Measurements from ENCODE around the gene RCOR3. TPM values are rescaled to one million over a fixed set of nuclear protein-coding genes. Genes with fewer than 3 reads are reported as not detected.
A peak's percentile ranks its signal among the peaks of the same experiment; 100 is the strongest.

The RCOR3 gene
- total and polyA plus RNA-seq, 10 of the 15 experiments (the other 5 are each of a cell fraction or from before 2014, with no cell fraction given): 8.0 to 55.0 (median 25.1) TPM

DNA sequence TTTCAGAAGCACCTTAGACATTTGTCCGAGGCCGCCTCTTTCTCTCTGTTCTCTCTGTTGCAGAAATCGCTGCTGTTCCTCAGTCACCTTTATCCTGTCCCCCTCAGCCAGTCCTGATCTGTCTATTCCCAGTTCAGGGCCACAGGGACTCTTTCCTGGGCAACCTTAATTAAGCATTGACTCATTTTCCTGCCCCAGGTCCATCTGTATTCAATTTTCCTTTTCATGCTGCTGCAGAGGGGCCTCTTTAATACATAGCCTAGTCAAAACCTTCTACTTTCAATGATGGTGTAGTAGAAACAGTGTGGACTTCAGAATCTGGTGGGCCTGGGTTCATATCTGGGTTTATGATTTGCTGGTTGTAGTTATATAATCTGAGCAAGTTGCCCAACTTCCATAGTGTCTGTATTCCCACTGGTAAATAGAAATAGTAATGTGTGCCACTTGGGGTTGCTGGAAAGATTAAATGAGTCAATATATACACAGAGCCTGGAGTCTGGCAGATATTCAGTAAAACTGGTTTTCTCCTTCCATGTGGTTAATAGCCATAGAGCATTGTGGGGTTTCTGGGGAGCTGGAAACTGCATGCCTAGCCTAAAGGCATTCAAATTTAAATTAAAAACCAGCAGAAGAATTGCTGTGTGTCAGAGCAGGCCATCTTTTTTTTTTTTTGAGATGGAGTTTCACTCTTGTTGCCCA, 72.0 kb downstream of the RCOR3 start:
- Histone ChIP-seq H3K27me3 (replicated peaks in 1 of 2; ENCODE audit: control insufficient read depth in 2 of 2, insufficient read depth in 2 of 2, low read length in 1 of 2) (no peaks in the 10 kb centered on the region), H3K4me2 (ENCODE audit: control insufficient read depth, insufficient read depth) (peak overlapping the region; percentile 99; the same call in 1 of the 2 replicates), H3K36me3 (ENCODE audit: control insufficient read depth in 2 of 2, insufficient read depth in 2 of 2, low read length in 1 of 2) (0 out of 4 replicates have a peak, but pooled peaks cover 0 to 4% of the 10 kb centered on the region in 2 experiments), H3K4me1 (ENCODE audit: control insufficient read depth, insufficient read depth, low read length) (peaks cover 54% of the 10 kb centered on the region), H3K27ac (ENCODE audit: control insufficient read depth, insufficient read depth) (no peak overlapping the region), H2AFZ (ENCODE audit: control insufficient read depth, low read depth, low read length) (no peak overlapping the region), H3K9ac (ENCODE audit: control insufficient read depth, insufficient read depth, low read length) (no peak overlapping the region), H3K9me3 (replicated peaks; ENCODE audit: control insufficient read depth, insufficient read depth, low read length) (no peaks in the 10 kb centered on the region), H3K79me2 (ENCODE audit: control insufficient read depth, insufficient read depth, low read length) (peaks cover 96% of the 10 kb centered on the region), H3K4me3 (no peak overlapping the region), H4K20me1 (ENCODE audit: control insufficient read depth, insufficient read depth) (no peaks in the 10 kb centered on the region)
- DNase-seq (ENCODE audit: low read depth, low spot score): no peak
- ATAC-seq: no peak
- SMC1A ChIA-PET (ENCODE audit: uncharacterized antibody, unreplicated experiment): interaction anchor here (0.8 to 1.6 kb wide), 3 partner anchors 8 to 12 kb away, joined by 3 to 4 read pairs (median 4); no protein-coding TSS in a partner anchor
- RAD21 ChIA-PET (ENCODE audit: unreplicated experiment): interaction anchor here (3.7 kb wide), 1 partner anchor 16 kb away, joined by 13 read pairs; no protein-coding TSS in a partner anchor
- no peak for FAIRE-seq
- POLR2A ChIA-PET: interaction anchor here (0.5 to 0.7 kb wide), 3 partner anchors 102 to 748 kb away, joined by 3 to 4 read pairs (median 3); no protein-coding TSS in a partner anchor
- intact Hi-C loops (cut with micrococcal nuclease; ENCODE audit: unreplicated experiment): no loop called here
- CTCF ChIA-PET: interaction anchor here (1.3 to 11.0 kb wide), 3 partner anchors 8 to 183 kb away, joined by 3 to 99 read pairs (median 9); no protein-coding TSS in a partner anchor
- BruUV-seq (replicated peaks): no TSS peak
- 80% methylated on average over 3 of the region's 3 CpGs for WGBS (ENCODE audit: insufficient coverage, insufficient replicate concordance, low lambda C conversion rate, missing lambda C conversion rate)
- in situ Hi-C loops (cut with MboI): no loop called here
- TF ChIP-seq, protein P1, sequence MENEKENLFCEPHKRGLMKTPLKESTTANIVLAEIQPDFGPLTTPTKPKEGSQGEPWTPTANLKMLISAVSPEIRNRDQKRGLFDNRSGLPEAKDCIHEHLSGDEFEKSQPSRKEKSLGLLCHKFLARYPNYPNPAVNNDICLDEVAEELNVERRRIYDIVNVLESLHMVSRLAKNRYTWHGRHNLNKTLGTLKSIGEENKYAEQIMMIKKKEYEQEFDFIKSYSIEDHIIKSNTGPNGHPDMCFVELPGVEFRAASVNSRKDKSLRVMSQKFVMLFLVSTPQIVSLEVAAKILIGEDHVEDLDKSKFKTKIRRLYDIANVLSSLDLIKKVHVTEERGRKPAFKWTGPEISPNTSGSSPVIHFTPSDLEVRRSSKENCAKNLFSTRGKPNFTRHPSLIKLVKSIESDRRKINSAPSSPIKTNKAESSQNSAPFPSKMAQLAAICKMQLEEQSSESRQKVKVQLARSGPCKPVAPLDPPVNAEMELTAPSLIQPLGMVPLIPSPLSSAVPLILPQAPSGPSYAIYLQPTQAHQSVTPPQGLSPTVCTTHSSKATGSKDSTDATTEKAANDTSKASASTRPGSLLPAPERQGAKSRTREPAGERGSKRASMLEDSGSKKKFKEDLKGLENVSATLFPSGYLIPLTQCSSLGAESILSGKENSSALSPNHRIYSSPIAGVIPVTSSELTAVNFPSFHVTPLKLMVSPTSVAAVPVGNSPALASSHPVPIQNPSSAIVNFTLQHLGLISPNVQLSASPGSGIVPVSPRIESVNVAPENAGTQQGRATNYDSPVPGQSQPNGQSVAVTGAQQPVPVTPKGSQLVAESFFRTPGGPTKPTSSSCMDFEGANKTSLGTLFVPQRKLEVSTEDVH (IDR thresholded peaks at IDR 0.05; ENCODE audit: low read depth, partially characterized antibody): no peak
- TF ChIP-seq SP1 (IDR thresholded peaks at IDR 0.05; ENCODE audit: low read depth, low read length): no peak
- TF ChIP-seq TARDBP (IDR thresholded peaks at IDR 0.05; ENCODE audit: borderline replicate concordance): no peak
- TF ChIP-seq, protein P2, sequence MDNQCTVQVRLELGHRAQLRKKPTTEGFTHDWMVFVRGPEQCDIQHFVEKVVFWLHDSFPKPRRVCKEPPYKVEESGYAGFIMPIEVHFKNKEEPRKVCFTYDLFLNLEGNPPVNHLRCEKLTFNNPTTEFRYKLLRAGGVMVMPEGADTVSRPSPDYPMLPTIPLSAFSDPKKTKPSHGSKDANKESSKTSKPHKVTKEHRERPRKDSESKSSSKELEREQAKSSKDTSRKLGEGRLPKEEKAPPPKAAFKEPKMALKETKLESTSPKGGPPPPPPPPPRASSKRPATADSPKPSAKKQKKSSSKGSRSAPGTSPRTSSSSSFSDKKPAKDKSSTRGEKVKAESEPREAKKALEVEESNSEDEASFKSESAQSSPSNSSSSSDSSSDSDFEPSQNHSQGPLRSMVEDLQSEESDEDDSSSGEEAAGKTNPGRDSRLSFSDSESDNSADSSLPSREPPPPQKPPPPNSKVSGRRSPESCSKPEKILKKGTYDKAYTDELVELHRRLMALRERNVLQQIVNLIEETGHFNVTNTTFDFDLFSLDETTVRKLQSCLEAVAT (IDR thresholded peaks at IDR 0.05): no peak
- TF ChIP-seq, protein P3, sequence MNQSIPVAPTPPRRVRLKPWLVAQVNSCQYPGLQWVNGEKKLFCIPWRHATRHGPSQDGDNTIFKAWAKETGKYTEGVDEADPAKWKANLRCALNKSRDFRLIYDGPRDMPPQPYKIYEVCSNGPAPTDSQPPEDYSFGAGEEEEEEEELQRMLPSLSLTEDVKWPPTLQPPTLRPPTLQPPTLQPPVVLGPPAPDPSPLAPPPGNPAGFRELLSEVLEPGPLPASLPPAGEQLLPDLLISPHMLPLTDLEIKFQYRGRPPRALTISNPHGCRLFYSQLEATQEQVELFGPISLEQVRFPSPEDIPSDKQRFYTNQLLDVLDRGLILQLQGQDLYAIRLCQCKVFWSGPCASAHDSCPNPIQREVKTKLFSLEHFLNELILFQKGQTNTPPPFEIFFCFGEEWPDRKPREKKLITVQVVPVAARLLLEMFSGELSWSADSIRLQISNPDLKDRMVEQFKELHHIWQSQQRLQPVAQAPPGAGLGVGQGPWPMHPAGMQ (IDR thresholded peaks at IDR 0.05; ENCODE audit: borderline replicate concordance): no peak
- no peak for TF ChIP-seq CHD1 (IDR thresholded peaks at IDR 0.05; ENCODE audit: low read depth, low read length)
- no peak for TF ChIP-seq CREM (IDR thresholded peaks at IDR 0.05; ENCODE audit: low read depth)
- no peak for TF ChIP-seq NFYB (IDR thresholded peaks at IDR 0.05; ENCODE audit: insufficient read depth, low read depth, low read length)
- TF ChIP-seq, protein P4, sequence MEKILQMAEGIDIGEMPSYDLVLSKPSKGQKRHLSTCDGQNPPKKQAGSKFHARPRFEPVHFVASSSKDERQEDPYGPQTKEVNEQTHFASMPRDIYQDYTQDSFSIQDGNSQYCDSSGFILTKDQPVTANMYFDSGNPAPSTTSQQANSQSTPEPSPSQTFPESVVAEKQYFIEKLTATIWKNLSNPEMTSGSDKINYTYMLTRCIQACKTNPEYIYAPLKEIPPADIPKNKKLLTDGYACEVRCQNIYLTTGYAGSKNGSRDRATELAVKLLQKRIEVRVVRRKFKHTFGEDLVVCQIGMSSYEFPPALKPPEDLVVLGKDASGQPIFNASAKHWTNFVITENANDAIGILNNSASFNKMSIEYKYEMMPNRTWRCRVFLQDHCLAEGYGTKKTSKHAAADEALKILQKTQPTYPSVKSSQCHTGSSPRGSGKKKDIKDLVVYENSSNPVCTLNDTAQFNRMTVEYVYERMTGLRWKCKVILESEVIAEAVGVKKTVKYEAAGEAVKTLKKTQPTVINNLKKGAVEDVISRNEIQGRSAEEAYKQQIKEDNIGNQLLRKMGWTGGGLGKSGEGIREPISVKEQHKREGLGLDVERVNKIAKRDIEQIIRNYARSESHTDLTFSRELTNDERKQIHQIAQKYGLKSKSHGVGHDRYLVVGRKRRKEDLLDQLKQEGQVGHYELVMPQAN (conservative IDR thresholded peaks at IDR 0.05): no peak

All from GM12878 (cell line).